MCF 10A (cell line): ENCODE measurements around the gene SRPRB. TPM values are rescaled to one million over a fixed set of nuclear protein-coding genes. Genes with fewer than 3 reads are reported as not detected.

ENCODE experiments used
- BruUV-seq: library from RNA; stranded (reverse); fragments of 400-500 nt; replicated peaks from 2 replicates; lab custom pipeline; 2021; lab: Mats Ljungman, UMichigan
- CTCF ChIA-PET: fragments of 300-600 bp; sonication (Branson Sonifier 250); formaldehyde crosslinking; extraction: SDS; loops from one replicate; lab custom pipeline; 2021; ENCODE audit warnings: antibody characterized with exemption, inconsistent platforms; lab: Yijun Ruan, JAX
- POLR2A ChIA-PET: fragments of 300-600, 350-650 bp; sonication (Branson Sonifier 250); formaldehyde crosslinking; extraction: SDS; loops from one replicate; lab custom pipeline; 2020; ENCODE audit warnings: antibody characterized with exemption, inconsistent platforms; lab: Yijun Ruan, JAX
- DNase-seq: peaks from one replicate; pipeline ENCODE4 v3.0.0-alpha.2; 2018; ENCODE audit not compliant: unreplicated experiment
- H3K27ac Mint-ChIP-seq: one replicate; pipeline ENCODE4 v1.8.0; 2022; ENCODE audit warnings: mild to moderate bottlenecking, low read depth, mixed read lengths; ENCODE audit not compliant: unreplicated experiment
- H3K27me3 Mint-ChIP-seq: one replicate; pipeline ENCODE4 v1.8.0; 2022; ENCODE audit warnings: mixed read lengths; ENCODE audit not compliant: insufficient read depth, unreplicated experiment
- H3K36me3 Mint-ChIP-seq: one replicate; pipeline ENCODE4 v1.8.0; 2022; ENCODE audit warnings: mild to moderate bottlenecking, moderate library complexity, mixed read lengths; ENCODE audit not compliant: insufficient read depth, unreplicated experiment
- H3K4me1 Mint-ChIP-seq: one replicate; pipeline ENCODE4 v1.8.0; 2022; ENCODE audit warnings: mixed read lengths; ENCODE audit not compliant: insufficient read depth, unreplicated experiment
- H3K4me3 Mint-ChIP-seq: one replicate; pipeline ENCODE4 v1.8.0; 2022; ENCODE audit warnings: mild to moderate bottlenecking, moderate library complexity, mixed read lengths; ENCODE audit not compliant: unreplicated experiment
- H3K9me3 Mint-ChIP-seq: one replicate; pipeline ENCODE4 v1.8.0; 2022; ENCODE audit warnings: mixed read lengths; ENCODE audit not compliant: unreplicated experiment
- intact Hi-C: fragments of 100-400 bp; cut with micrococcal nuclease; formaldehyde crosslinking; loops from 2 replicates; pipeline ENCODE4 v1.14.1; 2022
- total RNA-seq: library from RNA; stranded (reverse); gene quantifications from 2 replicates; pipeline ENCODE4 v1.2.3, GENCODE V29; 2022
- TF ChIP-seq, protein P1 (sequence below): fragments of 200-600 bp; IDR thresholded peaks from one replicate; pipeline ENCODE4 v1.8.0; 2022; ENCODE audit warnings: antibody characterized with exemption, mild to moderate bottlenecking; ENCODE audit not compliant: unreplicated experiment

Gene SRPRB
- total RNA-seq, 1 experiment from 2014 or later = 180 TPM

DNA sequence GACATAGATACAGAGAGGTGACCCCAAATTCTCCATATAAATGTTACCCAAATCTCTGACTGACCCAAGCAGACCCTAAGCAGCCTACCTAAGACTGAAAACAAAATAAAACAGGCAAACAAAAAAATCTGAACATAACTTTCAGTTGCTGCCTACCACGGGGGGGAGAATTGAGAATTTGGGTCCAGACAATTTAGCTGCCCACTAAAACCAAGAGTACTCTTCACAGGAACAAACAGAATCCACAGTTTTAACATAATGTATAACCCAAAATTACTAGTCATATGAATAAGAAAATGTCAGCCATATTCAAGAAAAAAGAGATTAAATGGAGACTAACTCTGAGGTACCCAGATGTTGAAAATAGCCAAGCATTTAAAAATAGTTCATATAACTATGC lies 44.4 kb downstream of the SRPRB start:
- no peaks in the 10 kb centered on the region for H3K27me3 Mint-ChIP-seq
- TF ChIP-seq, protein P1, sequence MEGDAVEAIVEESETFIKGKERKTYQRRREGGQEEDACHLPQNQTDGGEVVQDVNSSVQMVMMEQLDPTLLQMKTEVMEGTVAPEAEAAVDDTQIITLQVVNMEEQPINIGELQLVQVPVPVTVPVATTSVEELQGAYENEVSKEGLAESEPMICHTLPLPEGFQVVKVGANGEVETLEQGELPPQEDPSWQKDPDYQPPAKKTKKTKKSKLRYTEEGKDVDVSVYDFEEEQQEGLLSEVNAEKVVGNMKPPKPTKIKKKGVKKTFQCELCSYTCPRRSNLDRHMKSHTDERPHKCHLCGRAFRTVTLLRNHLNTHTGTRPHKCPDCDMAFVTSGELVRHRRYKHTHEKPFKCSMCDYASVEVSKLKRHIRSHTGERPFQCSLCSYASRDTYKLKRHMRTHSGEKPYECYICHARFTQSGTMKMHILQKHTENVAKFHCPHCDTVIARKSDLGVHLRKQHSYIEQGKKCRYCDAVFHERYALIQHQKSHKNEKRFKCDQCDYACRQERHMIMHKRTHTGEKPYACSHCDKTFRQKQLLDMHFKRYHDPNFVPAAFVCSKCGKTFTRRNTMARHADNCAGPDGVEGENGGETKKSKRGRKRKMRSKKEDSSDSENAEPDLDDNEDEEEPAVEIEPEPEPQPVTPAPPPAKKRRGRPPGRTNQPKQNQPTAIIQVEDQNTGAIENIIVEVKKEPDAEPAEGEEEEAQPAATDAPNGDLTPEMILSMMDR = no peak
- CTCF ChIA-PET = interaction anchor here (0.6 to 1.3 kb wide), 3 partner anchors 17 to 32 kb away, joined by 3 to 4 read pairs (median 3); no protein-coding TSS in a partner anchor
- H3K4me3 Mint-ChIP-seq = no peak overlapping the region
- BruUV-seq = no TSS peak
- intact Hi-C loops = no loop called here
- DNase-seq = no peak
- POLR2A ChIA-PET = interaction anchor here (0.6 kb wide), 1 partner anchor 942 kb away, joined by 3 read pairs; no protein-coding TSS in a partner anchor
- H3K27ac Mint-ChIP-seq = no peak overlapping the region
- no peaks in the 10 kb centered on the region for H3K36me3 Mint-ChIP-seq
- no peaks in the 10 kb centered on the region for H3K9me3 Mint-ChIP-seq
- no peaks in the 10 kb centered on the region for H3K4me1 Mint-ChIP-seq

DNA sequence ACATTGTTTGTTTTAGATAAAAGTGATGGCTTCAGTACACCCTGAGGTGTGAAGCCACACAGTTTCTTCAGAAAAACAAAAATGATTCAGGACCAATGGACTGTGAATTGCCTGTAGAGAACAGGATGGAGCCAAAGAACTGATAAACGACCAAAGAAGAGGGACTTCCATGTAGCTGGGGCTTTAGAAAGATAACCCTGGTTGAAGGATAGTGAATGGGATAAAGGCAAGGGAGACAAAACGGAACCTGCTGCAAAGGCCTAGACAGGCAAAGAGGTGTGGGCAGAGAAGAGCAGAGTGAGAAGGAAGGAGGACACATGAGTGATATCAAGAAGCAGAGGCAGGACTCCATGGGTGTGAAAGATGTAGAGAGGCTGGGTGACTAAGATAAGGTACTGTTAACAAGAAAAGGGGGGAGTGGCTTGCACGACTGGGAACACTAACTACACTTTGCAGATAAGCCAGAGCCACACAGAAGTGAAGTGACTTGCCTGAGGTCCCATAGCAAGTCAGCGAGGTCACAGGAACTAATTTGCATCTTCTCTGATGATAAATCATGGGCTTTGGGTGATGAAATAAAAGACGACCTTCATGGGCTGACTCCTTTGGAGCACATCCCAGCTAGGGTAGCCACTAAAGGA lies 45.8 kb downstream of the SRPRB start:
- POLR2A ChIA-PET = no interaction called here
- TF ChIP-seq, protein P1 = no peak

DNA sequence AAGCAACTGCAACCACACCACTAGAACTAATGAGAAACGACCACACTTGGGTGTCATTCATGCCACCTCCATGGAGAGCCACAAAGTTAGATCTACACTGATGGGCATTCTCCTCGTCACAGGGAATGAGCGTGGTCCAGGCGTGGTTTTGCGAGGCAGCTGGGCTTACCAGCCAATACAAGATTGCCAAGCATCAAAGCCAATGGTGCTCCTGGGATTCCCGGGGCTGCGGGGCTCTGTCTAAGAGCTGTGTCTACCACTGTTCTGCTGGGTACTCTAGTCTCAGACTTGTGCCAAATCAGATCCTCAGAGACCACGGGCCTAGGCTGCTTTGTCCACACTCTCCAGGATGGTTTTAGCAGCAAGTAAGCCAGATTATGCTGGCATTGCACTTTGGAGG lies 46.3 kb downstream of the SRPRB start:
- CTCF ChIA-PET = no interaction called here
- no TSS peak for BruUV-seq

More for the DNA sequence above, 45.8 kb downstream of the SRPRB start:
- intact Hi-C loops = no loop called here
- H3K36me3 Mint-ChIP-seq = no peaks in the 10 kb centered on the region
- H3K27me3 Mint-ChIP-seq = no peaks in the 10 kb centered on the region
- no peaks in the 10 kb centered on the region for H3K9me3 Mint-ChIP-seq
- no peaks in the 10 kb centered on the region for H3K4me1 Mint-ChIP-seq
- no peak overlapping the region for H3K27ac Mint-ChIP-seq
- no peak overlapping the region for H3K4me3 Mint-ChIP-seq
- CTCF ChIA-PET = interaction anchor here (0.7 to 1.3 kb wide), 2 partner anchors 18 to 29 kb away, joined by 3 read pairs; no protein-coding TSS in a partner anchor
- BruUV-seq = no TSS peak
- no peak for DNase-seq

More for the DNA sequence above, 46.3 kb downstream of the SRPRB start:
- TF ChIP-seq, protein P1 = no peak
- no peaks in the 10 kb centered on the region for H3K4me1 Mint-ChIP-seq
- POLR2A ChIA-PET = no interaction called here
- no peak for DNase-seq
- no peaks in the 10 kb centered on the region for H3K36me3 Mint-ChIP-seq
- no peak overlapping the region for H3K4me3 Mint-ChIP-seq
- H3K9me3 Mint-ChIP-seq = no peaks in the 10 kb centered on the region
- H3K27ac Mint-ChIP-seq = no peak overlapping the region
- no peaks in the 10 kb centered on the region for H3K27me3 Mint-ChIP-seq
- intact Hi-C loops = no loop called here
